Stimulated activated CD4-positive, alpha-beta T cell treated with anti-CD3 and anti-CD28 coated beads, Interleukin-2, amount 100 ng/mL, for 4 hours (primary cell): ENCODE data around the gene CEMIP2.

ENCODE experiments used
- DNase-seq: peaks from one replicate; pipeline ENCODE4 v3.0.0-alpha.2; 2020; ENCODE audit warnings: low read depth

Gene CEMIP2

DNA sequence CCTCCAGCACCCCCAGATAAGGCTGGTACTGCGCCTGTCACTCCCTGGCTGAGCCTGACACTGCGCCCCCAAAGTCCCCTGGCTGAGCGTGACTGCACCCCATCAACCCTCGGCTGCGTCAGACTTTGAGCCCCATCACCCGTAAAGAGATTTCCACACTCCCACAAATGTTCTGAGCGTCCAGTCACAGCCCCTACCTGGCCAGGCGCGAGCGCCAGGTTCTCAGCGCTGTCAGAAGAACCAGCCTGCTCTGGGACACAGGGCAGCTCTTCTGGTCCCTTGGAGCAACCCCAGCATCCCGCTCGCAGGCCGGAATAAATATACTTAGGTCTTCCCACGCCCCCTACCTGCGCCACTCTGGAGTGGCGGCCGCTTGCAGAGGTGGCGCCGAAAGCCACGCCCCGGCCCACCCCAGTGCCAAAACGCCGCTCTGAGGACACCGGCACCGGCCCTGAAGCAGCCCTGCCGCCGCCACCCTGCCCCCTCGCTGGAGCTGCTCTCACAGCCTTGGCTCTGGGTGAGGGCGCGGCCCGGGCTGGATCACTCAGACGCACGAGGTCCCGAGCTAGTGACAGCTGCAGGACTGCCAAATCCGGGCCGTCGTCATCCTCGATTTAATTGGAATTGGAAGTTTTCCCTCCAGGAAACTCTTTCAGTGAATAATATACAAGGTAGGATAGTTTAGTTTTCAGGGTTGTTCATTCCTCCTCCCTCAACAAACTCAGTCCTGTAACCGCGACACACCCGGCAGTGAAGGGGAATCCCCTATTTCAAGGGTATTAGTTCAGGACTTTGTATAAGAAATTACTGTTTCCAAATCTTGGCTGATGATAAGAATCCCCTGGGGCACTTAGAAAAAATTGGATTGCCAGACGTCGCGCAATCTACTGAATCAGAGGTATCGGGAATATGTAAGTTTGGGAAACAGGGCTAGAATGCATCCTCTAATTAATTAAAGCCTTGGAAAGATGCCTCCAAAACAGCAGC, 1.2 kb upstream of the CEMIP2 start:
- DNase-seq = peak; percentile 44

DNA sequence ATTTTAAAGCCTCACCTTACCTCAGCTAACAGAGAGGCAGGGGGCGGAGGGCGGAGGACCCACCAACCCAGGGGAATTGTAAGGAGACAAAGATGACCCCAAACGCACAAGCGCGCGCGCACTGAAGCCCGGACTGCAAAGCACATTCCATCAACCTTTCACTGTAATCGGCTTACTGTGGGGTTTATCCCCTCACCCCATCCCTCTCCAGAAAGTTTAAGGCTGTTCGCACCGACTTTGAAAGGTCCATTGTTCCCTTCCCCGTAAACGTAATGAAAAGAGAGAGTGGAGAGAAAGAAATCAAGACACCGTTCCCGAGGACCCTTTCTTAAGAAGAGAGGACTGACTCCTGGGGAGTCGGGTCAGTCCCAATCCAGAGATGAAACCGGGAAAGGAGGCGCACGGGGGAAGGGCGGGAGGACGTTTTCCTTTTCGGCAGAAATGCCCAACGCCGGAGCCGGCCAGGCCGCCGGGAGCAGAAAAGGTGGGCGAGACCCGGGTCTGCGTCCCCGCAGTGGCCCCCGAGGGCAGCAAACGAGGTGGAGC, 464 bp downstream of the CEMIP2 start:
- no peak for DNase-seq

GRCh38 chr9:71767163-71767775, 1.0 kb downstream of the CEMIP2 start:
- DNase-seq = no peak

DNA sequence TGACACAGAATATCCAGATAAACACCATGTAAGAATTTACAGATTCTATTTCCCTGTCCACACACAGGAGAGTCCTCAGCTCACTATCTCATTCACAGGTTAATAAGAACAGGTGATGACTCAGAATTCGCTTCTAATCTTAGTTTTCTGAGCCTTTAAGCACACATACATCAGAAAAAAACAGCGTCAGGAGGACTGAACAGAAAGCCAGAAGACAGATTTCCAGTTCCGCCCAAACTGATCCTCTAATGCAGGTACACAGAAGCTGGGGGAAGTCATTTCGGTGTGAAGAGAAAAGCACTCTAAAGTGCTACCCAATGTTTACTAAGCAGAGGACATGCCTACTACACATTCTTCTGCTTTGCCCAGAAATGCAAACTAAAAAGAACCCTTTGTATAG, 1.6 kb downstream of the CEMIP2 start:
- DNase-seq = no peak

- no peak for DNase-seq
These were observed 2.6 kb downstream of the CEMIP2 start for GRCh38 chr9:71765693-71766092.

DNA sequence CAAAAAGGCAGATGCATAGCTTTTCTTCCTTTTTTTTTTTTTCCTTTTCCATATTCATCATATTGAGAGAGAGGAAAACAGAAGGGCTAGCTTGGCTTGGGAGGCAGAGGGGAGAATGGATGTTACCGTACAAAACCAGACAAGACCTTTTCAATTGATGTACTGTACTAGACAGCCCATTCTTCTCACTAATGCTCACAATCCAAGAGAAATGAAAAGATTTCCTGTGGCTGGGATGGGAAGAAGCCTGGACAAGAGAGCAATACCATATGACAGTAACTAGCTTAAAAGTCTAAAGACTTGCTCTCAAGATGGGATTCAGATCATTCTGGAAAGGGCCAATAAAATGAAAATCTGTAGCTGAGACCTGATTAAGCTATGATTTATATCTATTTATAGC, 3.4 kb downstream of the CEMIP2 start:
- no peak for DNase-seq

DNA sequence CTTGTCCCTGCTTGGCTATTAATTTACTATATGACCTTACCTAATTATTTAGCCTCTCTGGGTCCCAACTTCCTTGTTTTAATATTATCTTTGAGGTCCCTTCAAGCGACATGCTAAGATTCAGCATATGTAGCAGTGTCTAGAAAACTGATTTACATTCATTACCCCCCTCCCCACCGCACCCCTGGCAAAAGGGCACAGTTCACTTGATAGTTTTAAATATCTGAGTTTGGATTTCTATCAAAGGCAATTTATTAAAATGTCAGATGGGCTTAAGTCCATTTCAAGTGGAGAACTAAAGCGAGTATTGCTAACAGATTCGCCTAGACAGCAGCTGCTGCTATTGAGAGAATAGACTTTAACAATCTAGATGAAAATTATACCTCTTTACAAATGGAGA, 3.9 kb downstream of the CEMIP2 start:
- no peak for DNase-seq

- no peak for DNase-seq
These were observed 4.5 kb downstream of the CEMIP2 start for GRCh38 chr9:71763832-71764231.

DNA sequence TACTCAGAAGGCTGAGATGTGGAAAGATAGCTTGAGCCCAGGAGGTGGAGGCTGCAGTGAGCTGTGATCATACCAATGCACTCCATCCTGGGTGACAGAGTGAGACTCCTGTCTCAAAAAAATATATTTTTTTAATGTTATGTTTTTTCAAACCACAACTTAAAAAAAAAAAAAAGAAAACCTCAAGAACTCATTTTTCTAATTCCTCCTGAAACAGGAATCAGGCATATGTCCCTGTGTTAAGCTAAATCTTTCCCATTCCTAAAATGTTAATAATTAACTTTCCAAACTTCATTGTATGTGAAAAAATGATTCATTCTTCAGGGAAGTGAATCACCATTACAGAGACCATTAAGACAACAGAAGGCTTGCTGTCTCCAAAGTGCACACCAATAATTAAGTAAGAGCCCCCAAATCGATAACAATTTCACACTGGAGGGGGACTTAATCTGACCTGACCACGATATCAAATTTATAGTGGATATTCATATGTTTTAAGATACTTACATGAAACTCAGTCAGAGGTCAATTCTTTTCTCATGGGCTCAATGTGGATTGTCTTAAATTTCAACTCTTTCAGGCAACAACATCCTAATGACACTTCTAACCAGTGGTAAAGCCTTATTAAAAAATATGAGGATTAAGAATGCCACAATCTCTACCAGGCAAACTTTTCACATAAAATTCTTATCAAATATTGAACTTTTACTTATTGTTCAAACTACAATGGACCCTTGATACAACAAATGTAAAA, 5.2 kb downstream of the CEMIP2 start:
- no peak for DNase-seq

DNA sequence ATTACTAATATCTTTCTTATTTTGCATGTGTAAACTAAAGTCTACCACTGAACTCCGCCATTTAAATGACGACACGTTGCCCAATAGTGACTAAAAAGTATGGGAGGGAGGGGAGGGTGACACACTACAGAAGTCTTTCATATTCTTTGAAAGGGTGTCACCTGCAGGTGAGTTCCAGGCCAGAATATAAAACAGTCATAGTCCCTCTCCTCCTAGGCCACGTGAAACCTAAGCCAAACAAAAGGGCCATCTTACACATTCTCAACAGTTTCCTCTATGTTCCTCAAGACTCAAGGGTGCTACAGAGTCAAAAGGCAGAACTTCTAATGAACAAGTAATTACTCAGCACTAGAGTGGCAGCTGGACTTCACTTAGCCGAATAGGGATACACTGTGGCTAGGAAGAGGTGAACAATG, 6.4 kb downstream of the CEMIP2 start:
- DNase-seq = no peak

DNA sequence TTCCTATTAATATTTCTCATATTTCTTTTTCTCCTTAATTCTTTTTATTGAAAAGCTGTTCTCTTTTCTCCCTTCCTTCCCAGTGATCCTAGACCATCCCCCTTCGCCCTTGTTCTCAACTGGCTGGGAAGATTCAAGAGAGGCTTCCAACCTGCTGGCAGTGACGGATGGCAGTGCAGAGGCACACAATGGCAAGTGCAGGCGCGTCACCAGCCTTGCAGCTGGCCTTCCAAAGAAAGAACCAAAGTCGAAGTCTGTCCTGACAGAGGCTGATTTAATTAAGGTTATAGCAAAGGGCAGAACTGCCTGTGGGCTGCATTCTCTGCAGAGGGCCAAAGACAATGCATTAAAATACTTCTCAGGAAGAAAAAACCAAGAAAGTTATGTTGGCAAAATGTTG, 7.4 kb downstream of the CEMIP2 start:
- no peak for DNase-seq

DNA sequence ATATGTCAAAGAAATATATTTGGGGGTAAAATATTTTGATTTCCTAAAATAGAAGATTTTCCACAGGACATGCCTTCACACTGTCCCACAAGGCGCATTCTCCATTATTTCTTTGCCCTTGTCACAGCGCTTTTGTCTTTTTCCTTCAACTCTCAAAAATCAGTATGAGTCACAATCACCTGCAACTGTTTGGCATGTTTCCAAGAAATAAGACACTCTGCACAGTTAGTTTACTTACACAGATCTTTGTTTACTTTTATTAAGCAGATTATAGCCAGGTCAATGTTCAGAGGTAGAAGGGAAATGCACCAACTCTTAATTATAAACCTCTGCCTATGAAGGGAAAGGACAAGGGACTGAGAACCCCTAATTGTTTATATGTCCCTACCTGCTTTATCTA, 9.5 kb downstream of the CEMIP2 start:
- DNase-seq = no peak

DNA sequence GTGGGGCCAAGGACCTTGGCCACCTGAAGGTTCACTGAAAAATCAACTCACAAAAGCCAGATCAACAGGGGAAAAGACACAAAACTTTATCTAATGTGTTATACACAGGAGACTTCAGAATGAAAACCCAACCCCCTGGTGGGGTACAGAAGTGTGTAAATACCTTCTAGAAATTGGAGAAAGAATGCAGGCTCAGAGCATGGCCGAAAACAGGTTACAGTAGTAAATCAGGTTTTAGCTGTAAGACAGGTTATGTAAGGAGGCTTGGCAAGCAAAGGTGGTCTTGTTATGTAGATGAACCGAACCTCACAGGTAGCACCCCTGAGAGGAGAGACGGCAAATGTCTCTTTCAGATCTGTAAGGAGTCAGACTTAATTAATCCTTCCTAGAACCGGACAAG, 10.0 kb downstream of the CEMIP2 start:
- no peak for DNase-seq

GRCh38 chr9:71756753-71757152, 11.6 kb downstream of the CEMIP2 start:
- no peak for DNase-seq

GRCh38 chr9:71755869-71756268, 12.4 kb downstream of the CEMIP2 start:
- no peak for DNase-seq

DNA sequence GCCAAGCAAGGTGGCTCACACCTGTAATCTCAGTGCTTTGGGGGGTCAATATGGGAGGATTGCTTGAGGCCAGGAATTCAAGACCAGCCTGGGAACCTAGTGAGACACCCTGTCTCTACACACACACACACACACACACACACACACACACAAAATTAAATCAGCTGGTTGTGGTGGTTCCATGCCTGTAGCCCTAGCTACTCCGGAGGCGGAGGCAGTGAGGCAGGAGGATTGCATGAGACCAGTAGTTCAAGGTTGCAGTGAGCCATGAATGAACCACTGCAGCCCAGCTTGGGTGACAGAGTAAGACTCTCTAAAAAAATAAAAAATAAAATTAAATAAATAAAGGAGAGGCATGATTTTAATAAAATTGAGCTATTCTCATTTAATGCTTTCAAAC, 13.1 kb downstream of the CEMIP2 start:
- no peak for DNase-seq

DNA sequence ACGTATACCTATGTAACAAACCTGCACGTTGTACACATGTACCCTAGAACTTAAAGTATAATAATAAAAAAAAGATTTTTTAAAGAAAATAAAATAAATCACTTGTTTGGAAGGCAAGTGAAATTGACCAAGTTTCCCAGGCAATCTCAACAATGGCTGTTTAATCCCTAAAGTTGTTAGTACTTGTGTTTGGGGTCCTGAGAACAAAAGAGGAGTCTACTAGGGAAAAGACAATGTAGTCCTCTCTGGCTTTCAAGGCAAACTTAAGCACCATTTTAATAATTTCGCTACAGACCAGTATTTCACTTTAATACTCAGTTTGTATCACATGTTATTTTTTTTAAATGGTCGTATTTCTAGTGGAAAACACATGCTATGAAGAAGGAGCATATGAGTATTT, 14.2 kb downstream of the CEMIP2 start:
- DNase-seq = no peak

GRCh38 chr9:71752928-71753327, 15.4 kb downstream of the CEMIP2 start:
- DNase-seq = no peak

GRCh38 chr9:71752352-71752751, 16.0 kb downstream of the CEMIP2 start:
- DNase-seq = no peak

DNA sequence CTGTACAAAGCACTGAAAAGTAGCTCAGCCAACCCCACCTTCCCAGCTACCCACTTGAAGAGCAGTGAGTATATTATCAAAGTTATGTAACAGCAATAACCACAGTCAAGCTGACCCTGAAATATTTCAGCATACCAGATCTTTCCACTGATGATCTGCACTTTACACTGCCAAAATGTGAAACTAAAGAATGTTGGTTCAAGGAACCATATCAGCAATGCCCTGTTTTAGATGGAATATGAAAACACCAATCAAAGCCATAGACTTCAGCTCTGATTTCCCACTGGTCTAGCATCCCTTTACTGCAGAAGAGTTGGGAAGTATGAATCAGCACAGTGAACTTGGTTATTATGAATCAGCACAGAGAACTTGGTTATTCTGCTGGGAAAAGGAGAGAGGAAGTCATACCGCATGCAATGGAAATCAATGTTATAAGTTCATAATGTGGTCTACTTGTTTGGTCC, 20.0 kb downstream of the CEMIP2 start:
- DNase-seq = no peak

DNA sequence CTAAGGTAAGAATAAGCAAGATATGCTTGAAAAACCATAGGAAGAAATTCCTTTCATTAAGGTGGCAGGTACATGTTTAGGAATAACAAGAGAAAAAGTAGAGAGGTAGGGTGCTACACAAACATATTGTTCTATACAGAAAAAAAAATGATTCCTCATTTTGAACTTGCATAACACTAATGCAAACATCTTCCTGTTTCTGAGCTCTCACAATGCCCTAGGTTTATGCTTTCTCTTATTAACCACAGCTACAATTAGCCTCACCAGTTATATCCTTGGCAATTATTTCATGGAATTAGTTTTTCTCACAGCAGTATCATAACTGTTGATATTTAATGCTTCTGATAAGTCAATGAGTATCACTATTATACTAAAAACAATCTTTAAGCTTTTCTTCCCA, 20.7 kb downstream of the CEMIP2 start:
- DNase-seq = no peak

DNA sequence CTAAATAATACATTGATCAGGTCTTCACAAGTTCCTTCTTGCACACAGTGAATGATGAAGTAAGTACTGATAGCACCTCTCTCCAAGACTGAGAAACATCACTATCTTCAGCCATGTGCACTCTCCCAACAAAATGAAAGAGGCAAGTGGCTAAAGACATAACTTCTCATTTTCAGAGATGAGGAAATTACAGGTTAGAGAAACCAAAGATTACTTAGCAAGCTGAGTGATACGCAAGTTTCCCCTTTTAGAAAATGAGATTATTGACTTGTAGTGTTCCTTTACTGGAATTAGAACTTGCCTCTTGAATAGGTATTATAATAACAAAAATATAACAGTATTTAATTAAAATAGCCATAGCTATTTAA, 21.6 kb downstream of the CEMIP2 start:
- DNase-seq = no peak
